ENCODE measurements around the gene MAZ. TPM values are rescaled to one million over a fixed set of nuclear protein-coding genes. Genes with fewer than 3 reads are reported as not detected.

MAZ gene
- total and polyA plus RNA-seq, 2 of the 13 experiments (the other 11 are each of a cell fraction or from before 2014, with no cell fraction given): 203 to 277 TPM

DNA sequence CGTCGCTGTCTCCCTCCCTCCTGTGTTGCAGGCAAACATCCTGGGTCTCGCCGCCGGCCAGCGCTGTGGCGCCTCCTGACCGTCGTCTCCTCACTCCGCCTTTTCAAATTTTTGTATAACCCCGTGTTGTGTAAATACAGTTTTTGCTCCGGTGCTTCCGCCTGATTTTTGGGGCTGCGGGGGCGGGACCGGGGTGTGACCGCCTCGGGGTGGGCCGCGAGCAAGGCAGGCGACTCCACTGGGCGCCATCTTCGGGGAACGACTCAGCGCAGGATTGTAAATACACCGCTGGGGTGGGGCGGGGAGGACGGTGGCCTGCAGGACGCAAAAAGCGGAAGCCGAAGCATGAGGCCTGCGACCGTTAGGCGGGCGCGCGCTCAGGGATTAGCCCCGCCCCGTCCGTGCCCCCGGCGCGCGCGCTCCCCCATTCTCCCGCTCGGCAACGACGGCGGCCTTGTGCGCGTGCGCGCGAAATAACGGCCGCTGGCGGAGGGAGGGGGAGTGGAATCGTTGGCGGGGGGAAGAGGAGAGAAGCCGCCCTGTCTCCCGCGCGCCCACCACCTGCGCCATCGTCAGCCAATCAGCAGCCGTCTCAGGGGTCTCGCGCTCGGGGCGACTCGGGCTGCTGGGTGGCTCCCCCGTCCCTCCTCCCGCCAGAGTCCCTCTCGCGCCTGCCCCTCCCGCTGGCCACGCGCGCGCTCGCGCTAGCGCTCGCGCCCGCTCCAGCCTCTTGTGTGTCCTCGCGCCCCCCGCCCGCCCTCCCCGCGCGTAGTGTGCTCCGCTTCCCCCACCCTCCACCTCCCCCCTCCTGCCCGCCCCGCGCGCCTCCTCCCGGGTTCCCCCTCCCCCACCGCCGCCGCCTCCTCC lies 864 bp upstream of the MAZ start (continued):
- TF ChIP-seq, protein P1, sequence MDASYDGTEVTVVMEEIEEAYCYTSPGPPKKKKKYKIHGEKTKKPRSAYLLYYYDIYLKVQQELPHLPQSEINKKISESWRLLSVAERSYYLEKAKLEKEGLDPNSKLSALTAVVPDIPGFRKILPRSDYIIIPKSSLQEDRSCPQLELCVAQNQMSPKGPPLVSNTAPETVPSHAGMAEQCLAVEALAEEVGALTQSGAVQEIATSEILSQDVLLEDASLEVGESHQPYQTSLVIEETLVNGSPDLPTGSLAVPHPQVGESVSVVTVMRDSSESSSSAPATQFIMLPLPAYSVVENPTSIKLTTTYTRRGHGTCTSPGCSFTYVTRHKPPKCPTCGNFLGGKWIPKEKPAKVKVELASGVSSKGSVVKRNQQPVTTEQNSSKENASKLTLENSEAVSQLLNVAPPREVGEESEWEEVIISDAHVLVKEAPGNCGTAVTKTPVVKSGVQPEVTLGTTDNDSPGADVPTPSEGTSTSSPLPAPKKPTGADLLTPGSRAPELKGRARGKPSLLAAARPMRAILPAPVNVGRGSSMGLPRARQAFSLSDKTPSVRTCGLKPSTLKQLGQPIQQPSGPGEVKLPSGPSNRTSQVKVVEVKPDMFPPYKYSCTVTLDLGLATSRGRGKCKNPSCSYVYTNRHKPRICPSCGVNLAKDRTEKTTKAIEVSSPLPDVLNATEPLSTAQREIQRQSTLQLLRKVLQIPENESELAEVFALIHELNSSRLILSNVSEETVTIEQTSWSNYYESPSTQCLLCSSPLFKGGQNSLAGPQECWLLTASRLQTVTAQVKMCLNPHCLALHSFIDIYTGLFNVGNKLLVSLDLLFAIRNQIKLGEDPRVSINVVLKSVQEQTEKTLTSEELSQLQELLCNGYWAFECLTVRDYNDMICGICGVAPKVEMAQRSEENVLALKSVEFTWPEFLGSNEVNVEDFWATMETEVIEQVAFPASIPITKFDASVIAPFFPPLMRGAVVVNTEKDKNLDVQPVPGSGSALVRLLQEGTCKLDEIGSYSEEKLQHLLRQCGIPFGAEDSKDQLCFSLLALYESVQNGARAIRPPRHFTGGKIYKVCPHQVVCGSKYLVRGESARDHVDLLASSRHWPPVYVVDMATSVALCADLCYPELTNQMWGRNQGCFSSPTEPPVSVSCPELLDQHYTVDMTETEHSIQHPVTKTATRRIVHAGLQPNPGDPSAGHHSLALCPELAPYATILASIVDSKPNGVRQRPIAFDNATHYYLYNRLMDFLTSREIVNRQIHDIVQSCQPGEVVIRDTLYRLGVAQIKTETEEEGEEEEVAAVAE (CRISPR knock-in tag; IDR thresholded peaks at IDR 0.05; ENCODE audit: borderline replicate concordance): peak; percentile 89
- TF ChIP-seq ZFP36L2 (CRISPR knock-in tag; IDR thresholded peaks at IDR 0.05) (no peak; the same call in 1 of the 2 replicates), POLR2AphosphoS2 (IDR thresholded peaks at IDR 0.05; ENCODE audit: low read depth, low read length) (peak; percentile 65; the same call in 1 of the 2 replicates), KLF11 (CRISPR knock-in tag; IDR thresholded peaks at IDR 0.05) (peak; percentile 89; the same call in 1 of the 2 replicates), ZNF629 (CRISPR knock-in tag; conservative IDR thresholded peaks at IDR 0.05) (peak; percentile 44), ZNF337 (CRISPR knock-in tag; IDR thresholded peaks at IDR 0.05; ENCODE audit: borderline replicate concordance, low read depth) (0 out of 2 replicates have a peak, but pooled peaks have one; percentile 58), NRL (CRISPR knock-in tag; IDR thresholded peaks at IDR 0.05; ENCODE audit: borderline replicate concordance) (peak; percentile 95), ZSCAN21 (CRISPR knock-in tag; IDR thresholded peaks at IDR 0.05; ENCODE audit: borderline replicate concordance) (peak; percentile 97), EEA1 (CRISPR knock-in tag; IDR thresholded peaks at IDR 0.05; ENCODE audit: borderline replicate concordance) (peak; percentile 97; the same call in 1 of the 2 replicates), HNF4A (CRISPR knock-in tag; IDR thresholded peaks at IDR 0.05) (peak; percentile 14; the same call in 1 of the 2 replicates), KDM4B (CRISPR knock-in tag; IDR thresholded peaks at IDR 0.05) (peak; percentile 82; the same call in 1 of the 2 replicates), PPARG (CRISPR knock-in tag; conservative IDR thresholded peaks at IDR 0.05) (0 out of 2 replicates have a peak, but pooled peaks have one; percentile 74), ZNF652 (CRISPR knock-in tag; IDR thresholded peaks at IDR 0.05; ENCODE audit: borderline replicate concordance, low read depth) (peak; percentile 67; the same call in 1 of the 2 replicates), ZFYVE20 (CRISPR knock-in tag; IDR thresholded peaks at IDR 0.05; ENCODE audit: borderline replicate concordance, low read depth) (no peak; the same call in 1 of the 2 replicates), ZNF34 (CRISPR knock-in tag; IDR thresholded peaks at IDR 0.05; ENCODE audit: borderline replicate concordance) (peak; percentile 62; the same call in 1 of the 2 replicates), ISL2 (CRISPR knock-in tag; IDR thresholded peaks at IDR 0.05) (peak; percentile 64), SRSF4 (IDR thresholded peaks at IDR 0.05; ENCODE audit: low read depth, low read length, poor library complexity, severe bottlenecking) (no peak), TMF1 (CRISPR knock-in tag; IDR thresholded peaks at IDR 0.05; ENCODE audit: low read depth) (peak; percentile 95)
- TF ChIP-seq, protein P2, sequence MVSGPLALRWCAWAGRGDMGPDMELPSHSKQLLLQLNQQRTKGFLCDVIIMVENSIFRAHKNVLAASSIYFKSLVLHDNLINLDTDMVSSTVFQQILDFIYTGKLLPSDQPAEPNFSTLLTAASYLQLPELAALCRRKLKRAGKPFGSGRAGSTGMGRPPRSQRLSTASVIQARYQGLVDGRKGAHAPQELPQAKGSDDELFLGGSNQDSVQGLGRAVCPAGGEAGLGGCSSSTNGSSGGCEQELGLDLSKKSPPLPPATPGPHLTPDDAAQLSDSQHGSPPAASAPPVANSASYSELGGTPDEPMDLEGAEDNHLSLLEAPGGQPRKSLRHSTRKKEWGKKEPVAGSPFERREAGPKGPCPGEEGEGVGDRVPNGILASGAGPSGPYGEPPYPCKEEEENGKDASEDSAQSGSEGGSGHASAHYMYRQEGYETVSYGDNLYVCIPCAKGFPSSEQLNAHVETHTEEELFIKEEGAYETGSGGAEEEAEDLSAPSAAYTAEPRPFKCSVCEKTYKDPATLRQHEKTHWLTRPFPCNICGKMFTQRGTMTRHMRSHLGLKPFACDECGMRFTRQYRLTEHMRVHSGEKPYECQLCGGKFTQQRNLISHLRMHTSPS (CRISPR knock-in tag; IDR thresholded peaks at IDR 0.05; ENCODE audit: low read depth): peak; percentile 76; the same call in 1 of the 2 replicates
- TF ChIP-seq, protein P3, sequence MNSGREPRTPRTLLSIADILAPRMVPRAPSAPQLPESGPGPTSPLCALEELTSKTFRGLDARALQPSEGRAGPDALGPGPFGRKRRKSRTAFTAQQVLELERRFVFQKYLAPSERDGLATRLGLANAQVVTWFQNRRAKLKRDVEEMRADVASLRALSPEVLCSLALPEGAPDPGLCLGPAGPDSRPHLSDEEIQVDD (CRISPR knock-in tag; IDR thresholded peaks at IDR 0.05; ENCODE audit: borderline replicate concordance): peak; percentile 91; the same call in 1 of the 2 replicates
- TF ChIP-seq, protein P4, sequence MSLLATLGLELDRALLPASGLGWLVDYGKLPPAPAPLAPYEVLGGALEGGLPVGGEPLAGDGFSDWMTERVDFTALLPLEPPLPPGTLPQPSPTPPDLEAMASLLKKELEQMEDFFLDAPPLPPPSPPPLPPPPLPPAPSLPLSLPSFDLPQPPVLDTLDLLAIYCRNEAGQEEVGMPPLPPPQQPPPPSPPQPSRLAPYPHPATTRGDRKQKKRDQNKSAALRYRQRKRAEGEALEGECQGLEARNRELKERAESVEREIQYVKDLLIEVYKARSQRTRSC (CRISPR knock-in tag; IDR thresholded peaks at IDR 0.05; ENCODE audit: low read depth): no peak

Measured in HepG2 (cell line).